Heart right ventricle (tissue), 16 donors: Measurements from ENCODE around the gene GNG2. TPM values are rescaled to one million over a fixed set of nuclear protein-coding genes. Genes with fewer than 3 reads are reported as not detected.
A peak's percentile ranks its signal among the peaks of the same experiment; 100 is the strongest.

Experiments used
- ATAC-seq, 8 donors: fragments of 200-7000 bp; cut with Tn5 transposase; one replicate each; pipeline ENCODE4 v1.9.1; 2020; ENCODE audit warnings: mild to moderate bottlenecking in 8 of 8, moderate library complexity in 8 of 8, moderate number of reproducible peaks in 1 of 8
- DNase-seq, 2 donors: peaks; one replicate each; pipeline ENCODE4 v3.0.0-alpha.2; 2020
- H3K27ac ChIP-seq, 10 donors: fragments of 200-600 bp; sonication (generic) in 2 of 10; one replicate each; pipeline versions ENCODE4 v1.5.0 to v1.8.0; 2020 to 2022; ENCODE audit warnings: mild to moderate bottlenecking in 3 of 10
- H3K27me3 ChIP-seq, 7 donors: fragments of 200-600 bp; one replicate each; pipeline ENCODE4 v1.8.0; 2021 to 2022; ENCODE audit warnings: mild to moderate bottlenecking in 2 of 7
- H3K36me3 ChIP-seq, 9 donors: fragments of 200-600 bp; sonication (generic) in 1 of 9; one replicate each; pipeline versions ENCODE4 v1.5.0 to v1.8.0; 2020 to 2022; ENCODE audit warnings: mild to moderate bottlenecking in 2 of 9
- H3K4me1 ChIP-seq, 9 donors: fragments of 200-600 bp; sonication (generic) in 1 of 9; one replicate each; pipeline versions ENCODE4 v1.5.0 to v1.8.0; 2020 to 2022; ENCODE audit warnings: mild to moderate bottlenecking in 4 of 9
- H3K4me3 ChIP-seq, 10 donors: fragments of 200-600 bp; sonication (generic) in 2 of 10; one replicate each; pipeline versions ENCODE4 v1.5.0 to v1.8.0; 2020 to 2022; ENCODE audit warnings: mild to moderate bottlenecking in 7 of 10, moderate library complexity in 2 of 10
- H3K9me3 ChIP-seq, 11 donors: fragments of 200-600 bp in 10 of 11; sonication (generic) in 2 of 11; one replicate each; pipeline versions ENCODE4 v1.5.0 to v1.8.0; 2013 to 2022; ENCODE audit warnings: mild to moderate bottlenecking in 2 of 11, control low read depth in 1 of 11, moderate library complexity in 1 of 11
- CTCF ChIP-seq, 9 donors: fragments of 200-600 bp; sonication (generic) in 2 of 9; IDR thresholded peaks; one replicate each; pipeline versions ENCODE4 v1.5.0 to v1.8.0; 2021 to 2022; ENCODE audit warnings: antibody characterized with exemption in 9 of 9, mild to moderate bottlenecking in 5 of 9, moderate library complexity in 1 of 9
- WGBS, 2 donors: extraction: QIAGEN DNeasy Blood & Tissue Kit; methylation state at CpG; one replicate each; pipeline ENCODE4 v1.1.7; 2013; ENCODE audit warnings: inconsistent platforms in 1 of 2; 5-methylcytosine and 5-hydroxymethylcytosine counted together
- intact Hi-C, 10 donors: fragments of 100-400 bp; cut with DNase I; formaldehyde crosslinking; loops; one replicate each; pipeline versions ENCODE4 v1.11.1 to v1.14.2; 2022
- polyA plus RNA-seq, 2 donors: library from polyadenylated mRNA; stranded (reverse); fragments of 200-250 nt; gene quantifications; one replicate each; pipeline ENCODE4 v1.2.3, GENCODE V29; 2013
- total RNA-seq, 10 donors: library from RNA; stranded (reverse); fragmentation: NEBNext Ultra II Directional in 3 of 10; extraction: Animal tissue kit (Norgen Biotek cat#: 25700) in 3 of 10; gene quantifications; one replicate each; pipeline versions ENCODE4 v1.2.1 to v1.2.4, GENCODE V29; 2021 to 2023
- donor health status: Arrhythmogenic right ventricular cardiomyopathy.
- donor health status: ischemic (EF 13 %, LVEDD 7.1; RV severe dilation, severe dysfunction).
- donor health status: healthy with polysubstance abuse.
- donor health status: DM: no; HTN: yes; CAD: no.
- donor health status: DM: no; HTN: no; CAD: no.
- donor health status: ischemic (EF 25% LVEDD 6.9; RV normal size, moderate dysfunction).
- donor health status: ischemic (EF 25% LVEDD 5.7; RV mildly dilated, moderate dysfunction).
- donor health status: healthy.
- donor health status: DM: yes; HTN: yes; CAD: no.
- donor health status: Ischemic cardiomyopathy.
- donor health status: ischemic (EF 35%, LVEDD 5.7; RV mildly dilated, moderate dysfunction).
- donor health status: nonischemic (EF 11% LVEDD 7.7; RV severe dilation, severe dysfunction).
- donor health status: DM: yes; HTN: yes; CAD: no.
- donor health status: PGD.
- donor health status: ischemic (EF 29% LVEDD 5.4; RV normal size, mild dysfunction).
- donor health status: nonischemic (EF 23%, LVEDD 6.1; RV moderate dilation, normal function).

Gene GNG2
- total and polyA plus RNA-seq, 12 donors = 3.6 to 20.6 (median 7.2) TPM

DNA sequence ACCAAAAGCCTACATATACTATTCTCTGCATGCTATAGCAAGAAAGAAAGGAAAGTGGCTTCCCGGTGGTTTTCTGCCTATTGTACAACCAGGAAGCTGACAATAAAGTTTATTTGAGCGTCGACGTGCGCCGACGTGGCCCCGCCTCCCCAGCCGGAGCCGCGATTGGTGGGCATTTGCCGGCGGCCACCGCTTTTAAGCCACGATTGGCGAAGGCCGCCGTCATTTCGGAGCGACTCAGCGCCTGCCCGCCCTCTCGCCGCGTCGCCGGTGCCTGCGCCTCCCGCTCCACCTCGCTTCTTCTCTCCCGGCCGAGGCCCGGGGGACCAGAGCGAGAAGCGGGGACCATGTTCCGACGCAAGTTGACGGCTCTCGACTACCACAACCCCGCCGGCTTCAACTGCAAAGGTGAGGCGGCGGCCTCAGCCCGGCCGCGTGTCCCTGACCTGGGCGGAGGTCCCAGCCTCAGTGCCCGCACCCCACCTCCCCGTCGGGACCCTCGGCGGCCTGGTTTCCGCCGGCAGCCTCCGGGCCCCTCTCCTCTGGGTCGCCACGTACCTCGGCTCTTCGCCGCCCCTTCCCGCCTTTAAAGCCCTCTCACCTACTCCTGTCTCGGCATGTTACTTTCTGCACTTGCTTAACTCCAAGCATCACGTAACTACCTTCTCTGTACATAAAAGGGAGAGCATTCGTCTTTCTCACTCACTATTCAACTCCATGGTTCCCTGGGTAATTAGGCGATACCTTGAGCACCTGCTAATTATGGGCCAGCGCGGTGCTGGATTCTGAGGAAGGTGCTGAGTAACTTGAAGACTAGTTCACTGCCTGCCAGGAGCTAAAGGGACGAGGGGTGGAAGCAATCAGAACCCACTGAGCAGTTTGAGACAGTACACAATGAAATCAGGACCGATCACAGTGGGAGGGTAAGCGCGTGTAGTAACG is 129.2 kb downstream of the GNG2 start, which contains the start of gene RTRAF:
Gene RTRAF, plus strand, starts transcription at position 254 of the 942 bp plus-strand sequence. Its CDS starts 94 bp downstream, at position 348.
- peak within 1 kb of the TSS; percentile 82 to 96 (median 91) for H3K27ac ChIP-seq
- H3K9me3 ChIP-seq = no peaks in the 10 kb centered on the region
- peaks cover 0 to 53% (median 46%) of the 10 kb centered on the region in 9 donors for H3K4me1 ChIP-seq
- no peak for TF ChIP-seq CTCF (IDR thresholded peaks at IDR 0.05)
- peak; percentile 98 to 100 (median 99) for ATAC-seq
- H3K27me3 ChIP-seq = no peaks in the 10 kb centered on the region
- intact Hi-C loops = loop anchor here in 5 of 10 donors (2.0 to 10.0 kb wide), 7 partner anchors 75 to 707 kb away; partner anchors contain the start of genes NID2 (in 1 of the 5) and PTGDR (in 1 of the 5)
- WGBS, 2 donors = 0% methylated on average over 69 to 72 of the region's 72 CpGs
- H3K36me3 ChIP-seq = peaks cover 0 to 38% (median 6%) of the 10 kb centered on the region in 9 donors
- DNase-seq = peak; percentile 95
- peak within 1 kb of the TSS; percentile 80 to 96 (median 93) for H3K4me3 ChIP-seq

DNA sequence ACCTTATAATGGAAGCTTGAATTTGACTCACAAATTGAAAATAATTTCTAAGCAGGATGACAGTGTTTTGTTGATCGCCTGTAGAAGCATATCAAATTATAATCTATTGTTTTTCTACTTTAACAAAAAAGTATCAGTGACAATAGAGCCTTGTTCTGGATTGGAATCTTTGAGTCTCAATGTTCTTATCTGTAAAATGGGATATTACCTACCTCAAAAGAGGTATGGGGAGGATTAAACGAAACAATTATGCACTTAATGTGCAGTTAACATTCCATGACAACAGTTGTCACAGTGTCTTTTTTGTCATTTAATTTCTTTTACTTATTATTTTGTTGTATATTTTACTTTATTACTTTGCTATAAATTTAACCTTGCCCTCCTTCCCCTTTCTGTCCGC is 130.1 kb downstream of the GNG2 start:
- ATAC-seq = no peak
- DNase-seq = no peak
- H3K4me3 ChIP-seq = peak overlapping the region in 8 of 10 donors; percentile 80 to 96 (median 93)
- peak overlapping the region in 4 of 10 donors; percentile 90 to 96 (median 92) for H3K27ac ChIP-seq
- no peak for TF ChIP-seq CTCF (IDR thresholded peaks at IDR 0.05)
- no peaks in the 10 kb centered on the region for H3K9me3 ChIP-seq
- H3K4me1 ChIP-seq = peaks cover 0 to 62% (median 53%) of the 10 kb centered on the region in 9 donors
- intact Hi-C loops = loop anchor here in 4 of 10 donors (5.0 to 10.0 kb wide), 4 partner anchors 74 to 284 kb away; partner anchors contain the start of genes NID2 (in 1 of the 4) and PTGDR (in 1 of the 4)
- H3K27me3 ChIP-seq = no peaks in the 10 kb centered on the region
- H3K36me3 ChIP-seq = peaks cover 0 to 48% (median 6%) of the 10 kb centered on the region in 9 donors
- WGBS, 2 donors = 72 to 73% methylated on average over 3 of the region's 3 CpGs

DNA sequence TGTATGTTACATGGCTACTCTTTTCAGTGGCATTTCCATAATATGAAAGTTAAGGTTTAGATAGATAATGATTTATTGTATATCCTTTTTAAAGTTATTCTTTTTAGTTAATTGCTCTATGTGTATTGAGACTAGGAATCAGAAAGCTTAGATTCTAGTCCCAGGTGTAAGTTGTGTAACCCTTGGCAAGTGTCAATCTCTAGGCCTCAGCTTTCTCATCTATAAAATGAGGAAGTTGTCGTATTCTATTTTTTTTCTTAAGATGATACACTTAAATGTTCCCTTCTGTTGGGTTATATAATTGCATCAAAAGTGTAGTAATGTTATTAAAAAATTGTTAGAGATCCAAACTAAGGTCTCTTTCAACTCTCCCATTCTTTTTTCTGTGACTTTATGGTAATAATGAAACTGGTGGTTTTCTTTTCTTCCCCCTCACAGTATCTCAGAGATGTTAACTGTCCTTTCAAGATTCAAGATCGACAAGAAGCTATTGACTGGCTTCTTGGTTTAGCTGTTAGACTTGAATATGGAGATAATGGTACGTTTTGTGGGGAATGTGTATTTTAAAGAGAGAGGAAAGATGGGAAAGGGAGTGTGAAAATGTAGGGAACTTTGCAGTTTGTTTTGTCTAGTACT is 133.0 kb downstream of the GNG2 start:
- TF ChIP-seq CTCF (IDR thresholded peaks at IDR 0.05) = no peak
- no peaks in the 10 kb centered on the region for H3K27me3 ChIP-seq
- peaks cover 0 to 75% (median 65%) of the 10 kb centered on the region in 9 donors for H3K4me1 ChIP-seq
- no peak for DNase-seq
- no peaks in the 10 kb centered on the region for H3K9me3 ChIP-seq
- WGBS, 2 donors = 76% methylated on average over 3 of the region's 3 CpGs
- no peak for ATAC-seq
- H3K27ac ChIP-seq = peak overlapping the region in 1 of 10 donors; percentile 12
- H3K4me3 ChIP-seq = no peak overlapping the region
- H3K36me3 ChIP-seq = peaks cover 0 to 71% (median 9%) of the 10 kb centered on the region in 9 donors
- intact Hi-C loops = loop anchor here in 4 of 10 donors (5.0 to 10.0 kb wide), 4 partner anchors 71 to 281 kb away; partner anchors contain the start of genes NID2 (in 1 of the 4) and PTGDR (in 1 of the 4)
